H1 (cell line): Measurements from ENCODE around the gene RCBTB1. TPM values are rescaled to one million over a fixed set of nuclear protein-coding genes. Genes with fewer than 3 reads are reported as not detected.
A peak's percentile ranks its signal among the peaks of the same experiment; 100 is the strongest.

Experiments used
- CTCF ChIA-PET: fragments of 300-600 bp; sonication (Branson Sonifier 250); formaldehyde crosslinking; loops from one replicate; lab custom pipeline; 2021; ENCODE audit not compliant: partially characterized antibody; lab: Charles Lee
- POLR2A ChIA-PET: fragments of 300-600 bp; sonication (Branson Sonifier 250); formaldehyde crosslinking; loops from one replicate; lab custom pipeline; 2021; ENCODE audit warnings: inconsistent platforms; ENCODE audit not compliant: partially characterized antibody; lab: Charles Lee
- DNase-seq, 2 experiments: peaks; one replicate each; pipeline versions ENCODE4 v3.0.0 to v3.0.0-alpha.2; 2010 to 2022; ENCODE audit warnings: low spot score in 2 of 2, low read depth in 1 of 2, mixed read lengths in 1 of 2
- FAIRE-seq: peaks from 2 replicates; lab custom pipeline; 2011; peaks lifted over from hg19 to GRCh38; lab: Jason Lieb, UNC
- H2AFZ ChIP-seq: 2 replicates; pipeline ENCODE4 v1.8.1; 2012; ENCODE audit warnings: low read length, inconsistent platforms
- H2AK5ac ChIP-seq: 2 replicates; pipeline ENCODE4 v1.6.1; 2013; ENCODE audit warnings: low read depth, low read length
- H2BK120ac ChIP-seq: replicated peaks from 2 replicates; pipeline ENCODE3; 2013; ENCODE audit warnings: low read depth, low read length, inconsistent platforms
- H2BK12ac ChIP-seq: 2 replicates; pipeline ENCODE4 v1.6.1; 2013; ENCODE audit warnings: low read depth, low read length
- H2BK15ac ChIP-seq: 2 replicates; pipeline ENCODE4 v1.6.1; 2013; ENCODE audit warnings: low read length
- H2BK20ac ChIP-seq: 2 replicates; pipeline ENCODE4 v1.6.1; 2013; ENCODE audit warnings: low read length
- H2BK5ac ChIP-seq: 2 replicates; pipeline ENCODE4 v1.6.1; 2013; ENCODE audit warnings: low read depth, low read length
- H3K14ac ChIP-seq: 2 replicates; pipeline ENCODE4 v1.6.1; 2013; ENCODE audit warnings: inconsistent platforms; ENCODE audit not compliant: insufficient read length
- H3K18ac ChIP-seq: 2 replicates; pipeline ENCODE4 v1.6.1; 2013; ENCODE audit warnings: low read length; ENCODE audit errors: extremely low read depth
- H3K23ac ChIP-seq: 2 replicates; pipeline ENCODE4 v1.6.1; 2013; ENCODE audit warnings: inconsistent platforms; ENCODE audit not compliant: insufficient read length
- H3K23me2 ChIP-seq: 2 replicates; pipeline ENCODE4 v1.6.1; 2013; ENCODE audit warnings: low read depth, low read length
- H3K27ac ChIP-seq: 2 replicates; pipeline ENCODE4 v1.6.1; 2011; ENCODE audit warnings: low read depth, low read length, inconsistent platforms
- H3K27me3 ChIP-seq, 4 experiments: replicated peaks in 1 of 4; 1 replicate in 1 of 4; 2 replicates in 3 of 4; pipeline versions ENCODE4 v1.6.1 to v1.8.1; 2011 to 2013; ENCODE audit warnings: low read length in 3 of 4, mild to moderate bottlenecking in 3 of 4, inconsistent platforms in 2 of 4, mixed read lengths in 2 of 4, moderate library complexity in 1 of 4; ENCODE audit not compliant: control insufficient read depth in 3 of 4, insufficient read depth in 3 of 4; ENCODE audit errors: extremely low read depth in 1 of 4
- H3K36me3 ChIP-seq, 4 experiments: 2 replicates each; pipeline versions ENCODE4 v1.6.1 to v1.8.1; 2011 to 2013; ENCODE audit warnings: mild to moderate bottlenecking in 4 of 4, low read length in 3 of 4, moderate library complexity in 2 of 4, control low read depth in 1 of 4, inconsistent platforms in 1 of 4; ENCODE audit not compliant: insufficient read depth in 4 of 4, control insufficient read depth in 2 of 4
- H3K4ac ChIP-seq: replicated peaks from 2 replicates; pipeline ENCODE3; 2013; ENCODE audit warnings: low read length, low read depth, mixed read lengths, inconsistent platforms; ENCODE audit not compliant: insufficient read length
- H3K4me1 ChIP-seq, 4 experiments: replicated peaks in 1 of 4; 1 replicate in 1 of 4; 2 replicates in 3 of 4; pipeline versions ENCODE4 v1.6.1 to v1.8.1; 2011 to 2013; ENCODE audit warnings: low read length in 3 of 4, inconsistent platforms in 2 of 4, mixed read lengths in 1 of 4; ENCODE audit not compliant: insufficient read depth in 4 of 4, control insufficient read depth in 3 of 4
- H3K4me2 ChIP-seq, 2 experiments: 2 replicates each; pipeline versions ENCODE4 v1.6.1 to v1.8.1; 2011 to 2013; ENCODE audit warnings: low read depth in 2 of 2, low read length in 2 of 2, control low read depth in 1 of 2, inconsistent platforms in 1 of 2, mild to moderate bottlenecking in 1 of 2; ENCODE audit not compliant: insufficient read depth in 1 of 2
- H3K4me3 ChIP-seq, 4 experiments: fragments of 200-600, 300-600 bp in 1 of 4; sonication (generic), shearing (Covaris generic), sonication (Bioruptor Twin) in 1 of 4; 2 replicates each; pipeline versions ENCODE4 v1.5.1 to v1.8.1; 2011 to 2016; ENCODE audit warnings: low read length in 4 of 4, low read depth in 3 of 4, control low read depth in 2 of 4, inconsistent platforms in 2 of 4, mild to moderate bottlenecking in 2 of 4, mixed read lengths in 1 of 4, moderate library complexity in 1 of 4; ENCODE audit not compliant: insufficient read depth in 2 of 4; ENCODE audit errors: extremely low read depth in 1 of 4
- H3K56ac ChIP-seq: replicated peaks from 2 replicates; pipeline ENCODE3; 2013; ENCODE audit warnings: low read depth, mild to moderate bottlenecking, mixed read lengths, low read length, inconsistent platforms; ENCODE audit not compliant: insufficient read length
- H3K79me1 ChIP-seq: 2 replicates; pipeline ENCODE4 v1.6.1; 2013; ENCODE audit warnings: low read depth, low read length, control low read depth
- H3K79me2 ChIP-seq, 2 experiments: 2 replicates each; pipeline versions ENCODE4 v1.6.1 to v1.8.1; 2012 to 2013; ENCODE audit warnings: low read length in 2 of 2, mild to moderate bottlenecking in 2 of 2, inconsistent platforms in 1 of 2; ENCODE audit not compliant: insufficient read depth in 2 of 2, control insufficient read depth in 1 of 2
- H3K9ac ChIP-seq, 4 experiments: replicated peaks in 1 of 4; 1 replicate in 1 of 4; 2 replicates in 3 of 4; pipeline versions ENCODE4 v1.6.1 to v1.8.1; 2011 to 2013; ENCODE audit warnings: low read depth in 3 of 4, low read length in 3 of 4, control low read depth in 2 of 4, mild to moderate bottlenecking in 2 of 4, moderate library complexity in 2 of 4, inconsistent platforms in 1 of 4; ENCODE audit errors: extremely low read depth in 1 of 4
- H3K9me3 ChIP-seq, 2 experiments: 2 replicates each; pipeline versions ENCODE4 v1.6.1 to v1.8.1; 2012 to 2013; ENCODE audit warnings: mild to moderate bottlenecking in 2 of 2, moderate library complexity in 2 of 2, control low read depth in 1 of 2, inconsistent platforms in 1 of 2, low read depth in 1 of 2, low read length in 1 of 2, mixed read lengths in 1 of 2; ENCODE audit not compliant: insufficient read depth in 2 of 2
- H4K20me1 ChIP-seq, 2 experiments: replicated peaks in 1 of 2; 2 replicates each; pipeline versions ENCODE3 to v1.8.1; 2011 to 2013; ENCODE audit warnings: inconsistent platforms in 2 of 2, low read length in 2 of 2, mild to moderate bottlenecking in 1 of 2; ENCODE audit not compliant: insufficient read depth in 2 of 2, control insufficient read depth in 1 of 2
- H4K5ac ChIP-seq: 2 replicates; pipeline ENCODE4 v1.6.1; 2013; ENCODE audit warnings: low read length, low read depth, mixed read lengths, inconsistent platforms; ENCODE audit not compliant: insufficient read length
- H4K8ac ChIP-seq: 2 replicates; pipeline ENCODE4 v1.8.0; 2013; ENCODE audit warnings: mild to moderate bottlenecking, moderate library complexity, low read length, inconsistent platforms; ENCODE audit not compliant: insufficient read depth; ENCODE audit errors: extremely low read depth
- H4K91ac ChIP-seq: replicated peaks from 2 replicates; pipeline ENCODE3; 2013; ENCODE audit warnings: low read length, mixed read lengths, inconsistent platforms; ENCODE audit not compliant: insufficient read length
- ASH2L ChIP-seq: fragments of 200-600, 300-600 bp; sonication (generic); IDR thresholded peaks from one replicate; pipeline ENCODE4 v1.7.1; 2017; ENCODE audit warnings: low read length
- BCL11A ChIP-seq, 2 experiments: IDR thresholded peaks; one replicate each; pipeline ENCODE4 v1.6.1; 2011; ENCODE audit warnings: low read depth in 2 of 2, low read length in 2 of 2, mild to moderate bottlenecking in 2 of 2
- CEBPB ChIP-seq: IDR thresholded peaks from 2 replicates; pipeline ENCODE4 v1.6.1; 2012; ENCODE audit warnings: low read depth, low read length
- EZH2 ChIP-seq: fragments of 200-600 bp; sonication (generic); IDR thresholded peaks from 2 replicates; pipeline ENCODE4 v1.7.1; 2012; ENCODE audit warnings: low read depth, mild to moderate bottlenecking, moderate library complexity, low read length, inconsistent platforms; ENCODE audit not compliant: severe bottlenecking
- NANOG ChIP-seq: IDR thresholded peaks from 2 replicates; pipeline ENCODE4 v1.6.1; 2011; ENCODE audit warnings: low read length, low read depth, mild to moderate bottlenecking, inconsistent platforms; ENCODE audit not compliant: insufficient read depth, poor library complexity, severe bottlenecking
- SP2 ChIP-seq: IDR thresholded peaks from 2 replicates; pipeline ENCODE4 v1.6.1; 2012; ENCODE audit warnings: mild to moderate bottlenecking, low read length, inconsistent platforms
- SUZ12 ChIP-seq: fragments of 200-600 bp; sonication (generic); IDR thresholded peaks from 2 replicates; pipeline ENCODE4 v1.6.1; 2012; ENCODE audit warnings: mild to moderate bottlenecking, inconsistent platforms, low read length, moderate library complexity, mixed read lengths
- TAF1 ChIP-seq: IDR thresholded peaks from 2 replicates; pipeline ENCODE4 v1.6.1; 2011; ENCODE audit warnings: mild to moderate bottlenecking, low read depth, low read length
- WGBS, 2 experiments: shearing (Covaris generic) in 1 of 2; methylation state at CpG; one replicate each; pipeline versions ENCODE4 v1.1.6 to v1.1.7; 2013 to 2015; ENCODE audit warnings: low lambda C conversion rate in 2 of 2, mixed read lengths in 2 of 2, inconsistent platforms in 1 of 2, low coverage in 1 of 2, missing lambda C conversion rate in 1 of 2; ENCODE audit not compliant: insufficient replicate concordance in 2 of 2, insufficient coverage in 1 of 2, insufficient read length in 1 of 2; ENCODE audit errors: extremely low coverage in 1 of 2, missing lambda C conversion rate in 1 of 2; 5-methylcytosine and 5-hydroxymethylcytosine counted together
- polyA plus RNA-seq, 7 experiments: library from polyadenylated mRNA; depleted of rRNA in 3 of 7; stranded (reverse) in 5 of 7; unstranded in 2 of 7; fragments of >200 nt in 5 of 7; fragments of 200-250 nt in 2 of 7; gene quantifications; 1 replicate in 5 of 7; 2 replicates in 1 of 7; 4 replicates in 1 of 7; pipeline versions ENCODE4 v1.2.1 to v1.2.3, GENCODE V29; 2011 to 2013; ENCODE audit warnings: missing spikeins in 2 of 7, mixed read lengths in 2 of 7
- total RNA-seq: library from RNA; stranded (reverse); fragmentation: NEBNext Ultra II Directional; extraction: Animal tissue kit (Norgen Biotek cat#: 25700); gene quantifications from 2 replicates; pipeline ENCODE4 v1.2.1, GENCODE V29; 2021

Gene RCBTB1
- total and polyA plus RNA-seq, 2 of the 8 experiments (the other 6 are each of a cell fraction or from before 2014, with no cell fraction given) = 13.7 to 29.8 TPM

DNA sequence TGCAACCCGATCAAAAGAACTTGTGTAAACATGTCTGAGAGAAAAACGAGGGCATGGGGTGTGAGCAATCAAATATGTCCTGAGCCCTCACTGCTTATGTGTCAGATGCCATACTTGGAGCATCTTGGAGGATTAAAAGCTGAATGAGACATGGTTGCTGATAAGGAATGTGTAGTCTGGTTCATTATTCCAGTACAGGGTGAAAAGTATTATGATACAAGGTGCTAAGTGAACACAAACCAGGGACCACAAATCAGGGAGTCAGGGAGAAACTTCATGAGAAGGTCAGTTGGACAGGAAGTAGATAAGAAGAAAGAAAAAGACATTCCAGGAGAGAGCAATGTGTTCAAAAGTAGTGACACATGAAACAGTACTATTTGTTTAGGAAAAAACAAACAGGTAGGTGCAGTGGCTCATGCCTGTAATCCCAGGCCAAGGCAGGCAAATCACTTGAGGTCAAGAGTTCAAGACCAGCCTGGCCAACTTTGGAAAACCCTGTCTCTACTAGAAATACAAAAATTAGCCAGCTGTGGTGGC is 2.0 kb upstream of the RCBTB1 start:
- Histone ChIP-seq H2BK20ac (0 out of 2 replicates have a peak overlapping the region, but pooled peaks have one; percentile 35), H3K9ac (no peak overlapping the region), H3K4me2 (no peak overlapping the region), H4K91ac (no peak overlapping the region), H4K8ac (no peak overlapping the region), H4K5ac (no peak overlapping the region), H2AK5ac (no peak overlapping the region), H2BK5ac (no peak overlapping the region), H3K56ac (no peak overlapping the region), H2BK12ac (no peak overlapping the region), H3K18ac (no peak overlapping the region), H3K9me3 (no peaks in the 10 kb centered on the region), H3K14ac (no peak overlapping the region), H2BK15ac (no peak overlapping the region), H2BK120ac (no peak overlapping the region), H4K20me1 (no peaks in the 10 kb centered on the region), H3K4me3 (no peak overlapping the region), H3K27ac (no peak overlapping the region), H3K23ac (no peak overlapping the region), H3K79me1 (no peaks in the 10 kb centered on the region), H3K4me1 (no peaks in the 10 kb centered on the region; a peak in 2 of 7 replicates), H3K27me3 (no peaks in the 10 kb centered on the region), H3K79me2 (peaks cover 0 to 15% of the 10 kb centered on the region in 2 experiments; a peak in 2 of 4 replicates), H2AFZ (no peak overlapping the region), H3K36me3 (no peaks in the 10 kb centered on the region), H3K4ac (no peak overlapping the region), H3K23me2 (peaks cover 11% of the 10 kb centered on the region)
- POLR2A ChIA-PET = no interaction called here
- CTCF ChIA-PET = interaction anchor here (0.6 to 1.4 kb wide), 2 partner anchors 27 to 40 kb away, joined by 3 read pairs; no protein-coding TSS in a partner anchor
- 80% methylated on average over 2 of the region's 2 CpGs; no CpG with 5 or more reads in 1 of the 2 experiments for WGBS, 2 experiments
- DNase-seq (no peak), FAIRE-seq (no peak)
- TF ChIP-seq TAF1 (no peak), CEBPB (no peak), SP2 (no peak), BCL11A (IDR thresholded peaks at IDR 0.05; ENCODE audit: low read depth in 2 of 2, low read length in 2 of 2) (no peak), NANOG (no peak), EZH2 (no peak), ASH2L (no peak), SUZ12 (no peak)
